Measurements from ENCODE around the gene UBR1.
"Not testable (repeated sequence)": the region's sequence is repeated elsewhere in the genome, so short reads cannot be mapped to it uniquely, and the experiment has no call there.

DNA sequence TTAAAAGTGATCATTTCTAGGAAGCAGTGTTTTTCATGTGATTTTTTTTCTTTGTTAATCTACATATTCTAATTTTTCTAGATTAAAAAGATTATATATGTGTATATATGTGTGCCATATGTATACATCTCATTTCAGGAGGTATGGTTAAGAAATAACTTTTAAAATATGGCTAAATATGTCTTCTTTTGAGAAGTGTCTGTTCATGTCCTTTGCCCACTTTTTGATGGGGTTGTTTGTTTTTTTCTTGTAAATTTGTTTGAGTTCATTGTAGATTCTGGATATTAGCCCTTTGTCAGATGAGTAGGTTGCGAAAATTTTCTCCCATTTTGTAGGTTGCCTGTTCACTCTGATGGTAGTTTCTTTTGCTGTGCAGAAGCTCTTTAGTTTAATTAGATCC is 70.6 kb downstream of the UBR1 start:
- TF ChIP-seq, protein P1, sequence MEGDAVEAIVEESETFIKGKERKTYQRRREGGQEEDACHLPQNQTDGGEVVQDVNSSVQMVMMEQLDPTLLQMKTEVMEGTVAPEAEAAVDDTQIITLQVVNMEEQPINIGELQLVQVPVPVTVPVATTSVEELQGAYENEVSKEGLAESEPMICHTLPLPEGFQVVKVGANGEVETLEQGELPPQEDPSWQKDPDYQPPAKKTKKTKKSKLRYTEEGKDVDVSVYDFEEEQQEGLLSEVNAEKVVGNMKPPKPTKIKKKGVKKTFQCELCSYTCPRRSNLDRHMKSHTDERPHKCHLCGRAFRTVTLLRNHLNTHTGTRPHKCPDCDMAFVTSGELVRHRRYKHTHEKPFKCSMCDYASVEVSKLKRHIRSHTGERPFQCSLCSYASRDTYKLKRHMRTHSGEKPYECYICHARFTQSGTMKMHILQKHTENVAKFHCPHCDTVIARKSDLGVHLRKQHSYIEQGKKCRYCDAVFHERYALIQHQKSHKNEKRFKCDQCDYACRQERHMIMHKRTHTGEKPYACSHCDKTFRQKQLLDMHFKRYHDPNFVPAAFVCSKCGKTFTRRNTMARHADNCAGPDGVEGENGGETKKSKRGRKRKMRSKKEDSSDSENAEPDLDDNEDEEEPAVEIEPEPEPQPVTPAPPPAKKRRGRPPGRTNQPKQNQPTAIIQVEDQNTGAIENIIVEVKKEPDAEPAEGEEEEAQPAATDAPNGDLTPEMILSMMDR (IDR thresholded peaks at IDR 0.05), result not testable (repeated sequence)
- TF ChIP-seq, protein P2, sequence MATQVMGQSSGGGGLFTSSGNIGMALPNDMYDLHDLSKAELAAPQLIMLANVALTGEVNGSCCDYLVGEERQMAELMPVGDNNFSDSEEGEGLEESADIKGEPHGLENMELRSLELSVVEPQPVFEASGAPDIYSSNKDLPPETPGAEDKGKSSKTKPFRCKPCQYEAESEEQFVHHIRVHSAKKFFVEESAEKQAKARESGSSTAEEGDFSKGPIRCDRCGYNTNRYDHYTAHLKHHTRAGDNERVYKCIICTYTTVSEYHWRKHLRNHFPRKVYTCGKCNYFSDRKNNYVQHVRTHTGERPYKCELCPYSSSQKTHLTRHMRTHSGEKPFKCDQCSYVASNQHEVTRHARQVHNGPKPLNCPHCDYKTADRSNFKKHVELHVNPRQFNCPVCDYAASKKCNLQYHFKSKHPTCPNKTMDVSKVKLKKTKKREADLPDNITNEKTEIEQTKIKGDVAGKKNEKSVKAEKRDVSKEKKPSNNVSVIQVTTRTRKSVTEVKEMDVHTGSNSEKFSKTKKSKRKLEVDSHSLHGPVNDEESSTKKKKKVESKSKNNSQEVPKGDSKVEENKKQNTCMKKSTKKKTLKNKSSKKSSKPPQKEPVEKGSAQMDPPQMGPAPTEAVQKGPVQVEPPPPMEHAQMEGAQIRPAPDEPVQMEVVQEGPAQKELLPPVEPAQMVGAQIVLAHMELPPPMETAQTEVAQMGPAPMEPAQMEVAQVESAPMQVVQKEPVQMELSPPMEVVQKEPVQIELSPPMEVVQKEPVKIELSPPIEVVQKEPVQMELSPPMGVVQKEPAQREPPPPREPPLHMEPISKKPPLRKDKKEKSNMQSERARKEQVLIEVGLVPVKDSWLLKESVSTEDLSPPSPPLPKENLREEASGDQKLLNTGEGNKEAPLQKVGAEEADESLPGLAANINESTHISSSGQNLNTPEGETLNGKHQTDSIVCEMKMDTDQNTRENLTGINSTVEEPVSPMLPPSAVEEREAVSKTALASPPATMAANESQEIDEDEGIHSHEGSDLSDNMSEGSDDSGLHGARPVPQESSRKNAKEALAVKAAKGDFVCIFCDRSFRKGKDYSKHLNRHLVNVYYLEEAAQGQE (IDR thresholded peaks at IDR 0.05; ENCODE audit: insufficient read depth in 1 of 2, low read depth in 2 of 2, low read length in 1 of 2), result not testable (repeated sequence)
- not testable (repeated sequence) for TF ChIP-seq POLR2AphosphoS5 (IDR thresholded peaks at IDR 0.05; ENCODE audit: low read depth, low read length)
